ENCODE measurements around the gene CHRNB4.

The CHRNB4 gene

GRCh38 chr15:78641749-78642275 lies 802 bp upstream of the CHRNB4 start:
- no peak for DNase-seq (ENCODE audit: low read depth)
- no peak for TF ChIP-seq CTCF (IDR thresholded peaks at IDR 0.05; ENCODE audit: insufficient read depth, low read depth, low read length, missing control alignments)
- no peak overlapping the region for H3K4me3 ChIP-seq (ENCODE audit: low read depth, low read length)

GRCh38 chr15:78640527-78641101 lies 396 bp downstream of the CHRNB4 start:
- TF ChIP-seq CTCF (IDR thresholded peaks at IDR 0.05; ENCODE audit: insufficient read depth, low read depth, low read length, missing control alignments), result no peak
- no peak for DNase-seq (ENCODE audit: low read depth)
- H3K4me3 ChIP-seq (ENCODE audit: low read depth, low read length), result peak overlapping the region; percentile 38

- peak; percentile 61 for TF ChIP-seq CTCF (IDR thresholded peaks at IDR 0.05; ENCODE audit: insufficient read depth, low read depth, low read length, missing control alignments)
- no peak overlapping the region for H3K4me3 ChIP-seq (ENCODE audit: low read depth, low read length)
- DNase-seq (ENCODE audit: low read depth), result peak; percentile 54
Observed at GRCh38 chr15:78638658-78639314, 2.2 kb downstream of the CHRNB4 start.

- no peak for DNase-seq (ENCODE audit: low read depth)
- no peak overlapping the region for H3K4me3 ChIP-seq (ENCODE audit: low read depth, low read length)
- no peak for TF ChIP-seq CTCF (IDR thresholded peaks at IDR 0.05; ENCODE audit: insufficient read depth, low read depth, low read length, missing control alignments)
Observed at GRCh38 chr15:78637776-78638435, 3.1 kb downstream of the CHRNB4 start.

DNA sequence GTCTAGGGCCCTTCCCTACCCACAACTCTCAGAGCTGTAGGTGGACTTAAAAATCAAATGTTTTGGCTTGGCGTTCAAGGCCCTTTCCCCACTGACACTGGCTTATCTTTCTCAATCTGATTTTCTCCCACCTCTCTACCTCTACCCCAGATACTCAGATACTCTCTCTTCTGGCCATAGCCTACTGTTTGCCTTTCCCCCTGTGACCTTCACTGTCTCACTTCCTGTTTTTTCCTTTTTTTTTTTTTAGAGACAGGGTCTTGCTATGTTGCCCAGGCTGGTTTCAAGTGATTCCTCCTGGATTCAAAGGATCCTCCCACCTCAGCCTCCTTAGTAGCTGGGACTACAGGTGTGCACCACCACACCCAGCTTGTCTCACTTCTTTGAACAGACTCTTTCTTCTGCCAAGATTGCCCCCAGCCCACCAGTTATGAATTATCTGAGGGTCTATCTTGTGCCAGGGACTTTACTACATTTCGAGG lies 4.6 kb downstream of the CHRNB4 start:
- DNase-seq (ENCODE audit: low read depth), result no peak
- TF ChIP-seq CTCF (IDR thresholded peaks at IDR 0.05; ENCODE audit: insufficient read depth, low read depth, low read length, missing control alignments), result no peak
- H3K4me3 ChIP-seq (ENCODE audit: low read depth, low read length), result no peak overlapping the region

- no peak overlapping the region for H3K4me3 ChIP-seq (ENCODE audit: low read depth, low read length)
- TF ChIP-seq CTCF (IDR thresholded peaks at IDR 0.05; ENCODE audit: insufficient read depth, low read depth, low read length, missing control alignments), result no peak
- no peak for DNase-seq (ENCODE audit: low read depth)
Observed at GRCh38 chr15:78635346-78635745, 5.7 kb downstream of the CHRNB4 start.

All from GM12865 (cell line).